ENCODE data around the gene MED22.
"Not testable (repeated sequence)": the region's sequence is repeated elsewhere in the genome, so short reads cannot be mapped to it uniquely, and the experiment has no call there.

The MED22 gene

GRCh38 chr9:133304477-133305377, 43.2 kb downstream of the MED22 start:
- DNase-seq (ENCODE audit: low spot score): no peak

- DNase-seq (ENCODE audit: low spot score): no peak
These were observed 43.8 kb downstream of the MED22 start for GRCh38 chr9:133304158-133304470.

- DNase-seq (ENCODE audit: low spot score): peak; percentile 9
These were observed 44.4 kb downstream of the MED22 start for GRCh38 chr9:133303266-133304157.

- DNase-seq (ENCODE audit: low spot score): no peak
These were observed 46.4 kb downstream of the MED22 start for GRCh38 chr9:133301253-133302230.

- DNase-seq (ENCODE audit: low spot score): not testable (repeated sequence)
These were observed 47.9 kb downstream of the MED22 start for GRCh38 chr9:133299996-133300395.

GRCh38 chr9:133294257-133294656, 53.7 kb downstream of the MED22 start:
- DNase-seq (ENCODE audit: low spot score): no peak

GRCh38 chr9:133290751-133291302, 57.1 kb downstream of the MED22 start:
- DNase-seq (ENCODE audit: low spot score): no peak
